Stimulated activated CD4-positive, alpha-beta T cell treated with anti-CD3 and anti-CD28 coated beads, Interleukin-15, amount 100 ng/mL, for 24 hours (primary cell): ENCODE data around the gene ELAVL1.

Source experiments
- DNase-seq: peaks from one replicate; pipeline ENCODE4 v3.0.0-alpha.2; 2020

The ELAVL1 gene

DNA sequence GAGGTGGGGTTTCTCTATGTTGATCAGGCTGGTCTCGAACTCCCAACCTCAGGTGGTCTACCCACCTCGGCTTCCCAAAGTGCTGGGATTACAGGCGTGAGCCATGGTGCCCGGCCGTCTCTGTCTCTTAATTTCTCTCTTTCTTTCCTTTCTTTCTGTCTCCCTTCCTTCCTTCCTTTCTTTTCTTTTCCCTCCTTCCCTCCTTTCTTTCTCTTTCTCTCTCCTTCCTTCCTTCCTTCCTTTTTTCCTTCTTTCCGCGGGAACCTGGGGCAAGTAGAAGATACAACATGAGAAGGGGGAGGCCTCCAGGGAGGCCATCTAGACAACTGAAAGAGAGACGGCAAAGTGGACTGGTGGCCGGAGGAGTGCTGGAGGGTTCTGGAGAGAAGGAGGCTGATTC, 15.2 kb upstream of the ELAVL1 start:
- DNase-seq, result no peak

DNA sequence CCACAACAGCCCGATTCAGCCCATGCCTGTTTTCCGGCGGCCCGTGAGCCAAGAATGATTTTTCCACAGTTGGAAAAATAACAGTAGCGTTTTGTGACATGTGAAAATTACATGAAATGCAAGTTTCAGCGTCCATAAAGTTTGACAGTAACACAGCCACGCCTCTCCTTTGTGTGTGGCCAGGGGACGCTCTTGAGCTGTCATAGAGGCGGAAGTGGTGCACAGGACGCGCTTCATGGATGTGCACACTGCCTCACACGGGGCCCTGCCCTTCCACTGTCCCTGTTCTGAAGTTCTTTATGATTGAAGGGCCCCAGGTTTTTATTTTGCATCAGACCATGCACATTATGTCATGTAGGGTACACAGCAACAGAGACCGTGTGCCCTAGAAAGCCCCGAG, 12.4 kb upstream of the ELAVL1 start:
- peak; percentile 31 for DNase-seq

DNA sequence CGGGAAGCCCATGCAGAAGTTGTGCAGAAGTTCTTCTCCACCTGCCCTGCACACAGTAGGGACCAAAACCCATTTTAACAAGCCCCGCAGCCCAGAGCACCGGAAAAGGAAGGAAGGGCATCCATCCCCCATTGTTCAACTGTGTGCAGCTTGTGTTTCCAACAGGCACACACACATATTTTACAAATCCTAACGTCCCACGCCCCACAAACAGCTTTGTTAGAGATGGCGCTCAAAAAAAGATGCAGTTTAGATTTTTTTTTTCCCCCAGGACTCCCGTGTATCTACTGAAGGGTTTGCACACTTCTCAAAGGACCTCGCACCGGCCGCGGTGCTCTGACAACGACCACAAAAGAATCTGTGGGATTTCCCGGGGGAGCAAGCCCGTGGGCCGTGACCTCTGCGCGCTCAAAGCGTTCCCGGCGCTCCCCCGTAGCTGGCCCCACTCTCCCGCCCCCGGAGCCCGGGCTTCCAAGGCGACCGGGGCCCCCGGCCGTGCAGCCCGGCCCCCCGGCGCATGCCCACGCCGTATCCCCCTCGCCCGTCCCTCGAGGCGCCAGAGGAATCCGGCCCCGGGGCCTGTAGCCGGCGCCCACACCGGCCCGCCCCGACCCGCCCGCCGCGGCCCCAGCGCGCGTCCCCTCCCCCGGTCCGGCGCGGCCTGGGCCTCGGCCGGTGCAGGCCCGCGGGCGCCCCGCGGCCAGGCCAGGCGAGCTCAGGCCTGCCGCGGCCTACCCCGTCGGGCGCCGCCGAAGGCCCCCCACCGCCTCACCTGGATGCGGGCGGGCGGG, 523 bp downstream of the ELAVL1 start:
- DNase-seq, result peak; percentile 43

DNA sequence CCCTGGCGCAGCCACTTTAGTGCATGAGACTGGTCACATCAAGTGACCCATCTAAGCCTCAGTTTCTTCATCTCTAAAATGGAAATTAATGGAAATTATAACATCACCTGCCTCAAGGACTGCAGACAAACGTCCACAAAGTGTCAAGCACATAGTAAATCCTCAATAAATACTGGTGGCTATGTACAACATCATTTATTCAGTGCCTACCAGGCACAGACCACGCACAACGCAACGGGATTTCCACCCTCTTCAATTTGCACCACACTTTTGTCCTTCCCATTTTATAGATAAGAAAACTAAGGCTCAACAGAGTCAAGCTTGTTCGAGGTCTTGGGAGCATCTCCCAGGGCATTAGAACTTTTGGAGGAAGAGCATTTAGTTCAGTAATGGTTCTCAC, 1.4 kb downstream of the ELAVL1 start:
- DNase-seq, result no peak

DNA sequence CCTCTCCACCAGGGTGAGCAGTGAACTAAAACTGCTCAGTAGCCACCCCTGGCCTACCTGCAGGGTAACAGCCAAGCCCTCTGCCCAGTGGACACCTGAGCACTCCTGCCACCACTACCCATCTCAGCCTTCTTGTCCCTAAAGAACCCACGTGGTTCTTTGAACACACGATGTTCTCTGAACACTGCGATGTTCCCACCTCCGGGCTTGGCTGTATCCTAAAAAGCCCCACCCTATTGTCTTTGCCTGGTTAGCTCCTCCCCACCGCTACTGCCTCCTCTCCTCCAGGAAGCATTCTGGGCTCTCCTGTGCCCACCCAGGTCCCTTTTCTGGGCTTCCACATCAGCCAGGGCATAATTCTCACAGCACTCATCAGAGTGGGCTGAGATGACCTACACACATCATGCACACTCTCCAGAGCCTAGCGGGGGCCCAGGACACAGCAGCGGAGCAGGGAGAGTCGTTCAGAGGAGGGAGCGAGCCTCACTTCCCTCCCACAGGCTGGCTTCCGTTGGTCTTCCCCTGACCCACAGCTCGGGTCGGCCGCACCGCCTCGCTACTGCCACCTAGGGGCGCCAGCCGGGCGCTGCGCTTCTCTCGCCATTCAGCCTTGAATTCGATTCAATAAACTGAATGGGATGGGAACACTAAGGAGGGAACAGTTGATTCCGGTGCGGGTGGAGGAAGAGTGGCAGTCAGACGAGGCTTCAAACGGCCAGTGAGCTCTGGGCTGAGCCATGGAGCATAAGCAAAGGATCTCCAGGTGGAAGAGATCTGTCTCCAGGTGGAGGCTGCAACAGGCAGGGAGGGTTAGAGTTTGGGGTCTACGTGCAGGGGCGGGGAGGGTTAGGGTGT, 3.2 kb downstream of the ELAVL1 start:
- peak; percentile 84 for DNase-seq

DNA sequence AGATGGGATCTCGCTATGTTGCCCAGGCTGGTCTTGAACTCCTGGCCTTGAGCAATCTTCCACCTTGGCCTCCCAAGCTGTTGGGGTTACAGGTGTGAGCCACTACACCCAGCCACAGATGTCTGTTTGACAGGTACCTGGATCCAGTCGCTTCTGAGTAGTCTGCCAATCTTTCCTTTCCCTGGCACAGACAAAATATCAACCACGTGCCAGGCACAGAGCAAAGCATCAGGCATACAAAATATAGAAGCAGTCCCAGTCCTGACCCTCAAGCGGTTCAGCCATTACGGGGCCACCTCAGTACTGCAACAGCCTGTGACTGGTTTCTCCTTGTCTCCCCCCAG, 3.8 kb downstream of the ELAVL1 start:
- DNase-seq, result no peak

DNA sequence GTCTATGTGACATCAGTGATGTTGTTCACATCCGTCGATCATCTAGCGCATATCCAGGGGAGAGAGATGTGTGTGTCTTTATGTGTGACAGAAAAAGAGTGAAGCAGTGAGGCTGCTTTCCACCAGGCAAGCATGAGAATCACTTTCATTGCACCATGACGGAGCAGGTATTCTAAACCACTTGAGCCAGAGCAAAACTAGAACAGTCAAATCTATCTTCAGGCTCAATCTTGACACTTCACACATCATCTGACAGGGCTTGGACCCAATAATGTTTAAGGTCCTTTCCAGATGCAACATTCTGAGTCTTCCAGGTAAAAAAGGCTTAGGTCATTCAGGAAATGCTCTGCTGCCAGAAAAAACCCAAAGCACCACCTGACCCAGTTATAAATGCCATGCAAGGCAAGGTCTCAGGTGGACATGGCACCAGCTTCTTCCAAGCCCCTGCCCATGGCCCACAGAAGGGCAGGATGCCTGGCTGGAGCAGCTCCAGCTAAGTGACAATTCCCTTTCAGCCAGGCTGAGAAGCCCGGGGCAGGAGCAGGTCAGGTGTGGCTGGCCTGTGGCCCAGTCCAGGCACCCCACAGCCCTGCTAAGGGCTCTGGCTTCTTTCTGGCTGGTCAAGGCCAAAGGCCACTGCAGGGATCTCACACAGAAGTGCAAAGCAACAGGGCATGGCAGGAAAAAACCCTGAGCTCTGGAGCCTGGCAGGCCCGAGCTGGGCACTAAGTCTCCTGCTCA, 5.0 kb downstream of the ELAVL1 start:
- DNase-seq, result no peak

DNA sequence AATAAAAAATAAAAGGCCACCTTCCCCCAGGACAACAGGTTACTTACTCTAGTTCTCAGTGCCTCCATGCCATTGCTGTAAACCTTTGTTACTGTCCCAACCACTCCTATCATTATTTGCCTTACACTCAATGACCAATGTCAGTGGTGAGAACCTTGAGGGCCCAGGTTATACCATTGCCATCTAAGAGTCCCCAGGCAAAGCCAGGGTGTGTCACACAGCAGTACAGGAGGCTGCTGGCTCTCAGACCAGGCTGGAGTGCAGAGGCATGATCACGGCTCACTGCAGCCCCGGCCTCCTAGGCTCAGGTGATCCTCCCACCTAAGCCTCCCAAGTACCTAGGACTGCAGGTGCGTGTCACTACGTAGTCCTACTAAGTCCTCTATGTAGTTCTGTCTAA, 6.1 kb downstream of the ELAVL1 start:
- no peak for DNase-seq

DNA sequence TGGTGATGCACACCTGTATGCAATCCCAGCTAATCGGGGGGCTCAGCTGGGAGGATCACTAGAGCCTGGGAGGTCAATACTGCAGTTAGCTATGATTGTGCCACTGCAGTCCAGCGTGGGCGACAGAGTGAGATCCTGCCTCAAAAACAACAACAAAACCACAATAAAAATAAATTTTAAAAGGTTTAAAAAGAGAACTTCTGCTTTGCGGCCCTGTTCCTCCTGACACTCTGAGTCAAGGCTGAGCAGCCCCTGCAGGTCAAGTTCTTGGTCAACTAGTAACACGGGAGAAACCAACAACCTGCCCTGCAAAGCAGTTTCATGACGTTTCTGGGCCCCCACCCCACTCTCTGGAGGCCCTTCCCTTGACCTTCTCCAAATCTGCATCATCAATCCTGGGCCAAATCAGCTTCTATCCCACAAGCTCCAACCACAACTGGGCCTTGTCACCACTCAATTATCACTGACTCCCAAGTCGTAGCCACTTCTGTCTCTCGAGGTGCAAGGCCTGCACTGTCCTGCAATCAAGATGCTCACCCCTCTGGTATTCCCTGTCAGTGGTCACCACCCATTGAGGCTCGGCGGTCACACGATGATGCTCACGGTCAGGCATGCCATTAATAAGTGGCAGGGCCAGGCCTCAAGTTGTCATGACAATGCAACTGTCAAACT, 7.5 kb downstream of the ELAVL1 start:
- no peak for DNase-seq

DNA sequence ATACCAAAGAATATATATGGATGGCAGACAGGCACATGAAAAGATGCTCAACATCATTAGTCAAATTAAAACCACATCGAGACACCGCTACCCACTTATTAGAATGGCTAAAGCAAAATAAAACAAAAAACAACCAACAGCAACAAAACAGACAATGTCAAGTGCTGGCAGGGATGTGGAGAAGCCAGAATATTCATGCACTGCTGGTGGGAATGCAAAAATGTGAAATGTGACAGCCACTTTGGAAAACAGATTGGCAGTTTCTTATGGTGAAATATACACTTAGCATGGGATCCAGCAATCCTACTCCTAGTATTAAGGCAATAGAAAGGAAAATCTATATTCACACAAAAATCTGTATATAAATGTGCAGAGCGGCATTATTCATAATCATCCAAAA, 8.6 kb downstream of the ELAVL1 start:
- DNase-seq, result no peak

DNA sequence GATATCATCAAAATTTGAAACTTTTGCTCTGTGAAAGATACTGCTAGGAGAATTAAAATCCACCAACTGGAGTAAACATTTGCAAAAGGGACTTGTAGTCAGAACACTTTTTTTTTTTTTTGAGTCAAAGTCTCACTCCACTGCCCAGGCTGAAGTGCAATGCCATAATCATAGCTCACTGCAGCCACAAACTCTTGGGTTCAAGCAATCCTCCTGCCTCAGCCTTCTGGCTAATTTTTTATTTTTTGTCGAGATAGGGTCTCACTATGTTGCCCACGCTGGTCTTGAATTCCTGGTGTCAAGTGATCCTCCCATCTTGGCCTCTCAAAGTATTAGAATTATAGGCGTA, 9.7 kb downstream of the ELAVL1 start:
- DNase-seq, result no peak

DNA sequence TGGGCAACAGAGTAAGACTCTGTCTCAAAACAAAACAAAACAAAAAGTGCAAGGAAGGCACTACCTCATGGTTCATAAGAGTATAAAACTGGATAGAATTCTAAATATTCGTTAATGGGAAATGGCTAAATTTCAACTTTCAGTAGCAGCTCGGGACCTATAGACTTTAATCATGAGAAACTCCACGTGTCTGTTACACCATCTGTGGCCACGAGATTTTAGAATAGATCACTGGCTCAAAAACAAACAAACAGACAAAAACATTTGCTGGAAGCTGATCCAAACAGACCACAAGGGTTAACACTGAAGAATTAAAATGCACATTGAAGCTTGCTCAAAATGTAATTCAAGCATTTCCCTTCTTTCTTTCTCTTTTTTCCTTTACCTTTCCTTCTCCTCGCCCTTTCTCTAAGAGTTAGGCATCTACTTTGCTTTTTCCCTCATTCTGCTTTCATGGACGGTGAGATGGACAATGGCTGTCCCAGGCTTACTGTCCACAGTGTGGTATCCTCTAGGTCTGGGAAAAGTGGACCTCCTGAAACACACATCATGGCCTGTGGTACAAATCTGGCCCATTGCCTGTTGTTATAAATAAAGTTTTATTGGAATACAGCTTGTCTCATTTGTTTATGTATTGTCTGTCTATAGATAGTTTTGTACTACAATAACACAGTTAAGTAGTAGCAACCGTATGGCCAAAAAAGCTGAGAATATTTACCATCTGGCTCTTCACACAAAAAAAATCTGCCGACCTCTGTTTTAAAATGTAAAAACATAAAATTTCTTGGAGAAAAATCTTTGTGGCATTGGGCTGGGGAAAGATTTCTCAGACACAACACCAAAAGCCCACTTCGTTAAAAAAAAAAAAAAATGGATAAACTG, 10.3 kb downstream of the ELAVL1 start:
- DNase-seq, result no peak

DNA sequence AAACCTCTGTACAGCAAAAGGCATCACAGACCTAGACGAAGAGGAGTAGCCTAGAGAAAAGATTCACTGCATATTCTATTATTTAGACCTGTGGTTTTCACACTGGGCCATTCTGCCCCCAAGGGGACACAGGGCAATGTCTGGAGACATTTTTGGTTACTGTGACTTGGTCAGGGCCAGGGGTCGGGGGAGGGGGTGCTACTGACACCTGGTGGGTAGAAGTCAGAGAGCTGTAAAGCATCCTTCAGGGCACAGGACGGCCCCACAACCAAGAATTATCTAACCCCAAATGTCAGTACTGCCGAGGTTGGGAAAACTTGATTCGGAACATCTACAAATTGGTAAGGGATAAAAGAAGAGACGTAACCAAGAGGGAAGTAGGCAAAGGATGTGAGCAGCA, 11.3 kb downstream of the ELAVL1 start:
- DNase-seq, result no peak

DNA sequence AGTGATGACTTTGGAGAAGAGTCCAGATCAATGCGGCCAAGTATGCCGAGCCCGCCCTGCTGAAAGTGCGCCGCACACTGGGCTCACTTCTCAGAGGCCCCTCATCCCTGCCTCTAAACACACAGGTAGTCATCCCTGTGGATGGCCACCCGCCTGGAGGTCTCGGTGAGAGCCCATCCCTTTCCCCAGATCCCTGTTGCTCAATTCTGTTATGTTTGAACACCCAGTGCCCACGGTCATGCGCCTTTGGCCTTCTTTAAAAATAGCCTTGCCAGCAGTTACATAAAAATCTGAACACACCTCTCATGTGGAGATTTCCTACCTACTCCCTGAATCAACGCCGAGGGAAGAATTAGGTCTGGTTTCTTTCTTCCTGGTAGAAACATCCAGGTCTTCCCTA, 11.9 kb downstream of the ELAVL1 start:
- DNase-seq, result no peak

DNA sequence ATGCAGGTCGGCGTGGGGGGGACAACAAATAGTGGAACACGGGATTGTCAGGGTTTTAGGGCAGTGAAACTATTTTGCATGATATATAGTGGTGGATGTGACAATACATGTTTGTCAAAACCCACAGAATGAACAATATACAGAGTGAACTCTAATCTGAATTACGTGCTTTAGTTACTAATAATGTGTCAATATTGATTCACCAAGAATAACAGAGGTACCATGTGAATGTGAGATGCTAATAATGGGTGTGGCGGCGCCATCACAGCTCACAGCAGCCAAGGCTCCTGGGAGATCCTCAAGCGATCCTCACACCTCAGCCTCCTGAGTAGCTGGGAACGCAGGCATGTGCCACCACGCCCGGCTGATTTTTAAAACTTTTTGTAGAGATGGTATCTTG, 12.9 kb downstream of the ELAVL1 start:
- no peak for DNase-seq

DNA sequence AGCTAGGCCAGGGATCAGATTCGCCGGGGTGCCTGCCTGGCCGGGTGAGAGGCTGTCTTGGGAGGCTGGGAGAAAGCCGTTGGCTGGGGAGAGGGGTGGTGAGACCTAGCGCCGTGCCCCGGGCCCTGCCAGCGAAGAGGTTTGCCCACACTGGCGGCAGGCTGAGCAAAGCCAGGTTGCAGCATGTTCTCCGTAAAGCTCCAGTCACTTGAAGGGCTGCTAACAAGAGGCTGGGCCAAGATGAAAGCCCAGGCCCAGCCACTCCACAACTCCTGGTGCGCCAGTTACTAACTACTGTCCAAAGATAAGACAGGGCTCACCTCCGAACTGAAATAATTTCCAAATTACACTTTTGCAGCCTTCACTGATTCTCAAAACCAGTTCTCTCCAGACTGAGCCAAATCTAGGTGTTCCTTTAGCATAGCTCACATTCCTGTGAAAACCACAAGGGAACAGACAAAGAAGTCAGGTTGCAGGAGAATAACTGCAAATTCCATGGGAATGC, 16.3 kb downstream of the ELAVL1 start:
- DNase-seq, result no peak

DNA sequence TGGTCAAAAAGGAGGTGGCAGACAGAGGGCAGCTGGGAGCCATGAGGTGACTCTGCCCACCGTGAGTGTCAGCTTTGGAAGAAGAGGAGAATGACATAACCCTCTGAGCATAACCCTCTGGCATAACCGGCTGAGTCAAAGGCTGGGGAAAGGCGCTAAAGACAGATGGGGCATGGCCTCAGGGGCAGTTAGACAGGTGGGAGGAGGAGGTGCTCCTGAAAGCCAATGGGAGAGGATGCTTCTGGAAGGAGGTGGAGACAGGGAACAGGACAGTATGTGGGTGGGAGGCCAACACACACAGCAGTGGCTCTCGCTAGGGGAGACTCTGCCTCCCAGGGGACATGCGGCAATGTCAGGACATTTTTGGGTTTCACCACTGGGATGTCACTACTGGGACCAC, 17.1 kb downstream of the ELAVL1 start:
- no peak for DNase-seq

DNA sequence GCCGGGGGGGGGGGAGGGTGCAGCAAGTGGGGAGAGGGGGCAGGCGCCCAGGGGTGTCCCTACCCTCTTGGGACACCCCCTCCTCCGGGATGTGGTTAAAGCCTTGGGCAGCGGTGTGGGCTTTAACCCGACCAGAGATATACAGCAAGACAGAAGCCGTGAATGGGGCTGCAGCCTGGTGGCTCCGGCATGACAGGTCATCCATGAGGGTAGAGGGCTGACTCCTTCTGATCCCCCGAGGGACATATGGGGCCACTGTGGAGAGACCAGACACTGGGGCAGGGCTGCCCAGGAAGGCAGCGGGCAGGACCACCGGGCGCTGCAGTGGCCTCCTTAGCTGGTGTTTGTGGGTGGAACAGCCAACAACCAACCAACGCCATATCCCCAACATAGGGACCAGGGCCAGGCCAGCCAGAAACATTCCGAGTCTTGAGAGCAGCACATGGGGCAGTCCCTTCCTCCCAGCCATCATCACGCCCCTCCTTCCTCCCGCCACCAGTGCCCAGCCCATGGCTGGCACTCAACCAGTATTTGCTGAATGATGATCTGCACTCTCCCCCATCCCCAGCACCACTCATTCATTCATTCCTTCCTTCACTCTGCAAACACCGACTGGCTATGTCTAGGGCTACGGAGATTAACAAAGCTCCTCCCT, 18.2 kb downstream of the ELAVL1 start:
- no peak for DNase-seq

DNA sequence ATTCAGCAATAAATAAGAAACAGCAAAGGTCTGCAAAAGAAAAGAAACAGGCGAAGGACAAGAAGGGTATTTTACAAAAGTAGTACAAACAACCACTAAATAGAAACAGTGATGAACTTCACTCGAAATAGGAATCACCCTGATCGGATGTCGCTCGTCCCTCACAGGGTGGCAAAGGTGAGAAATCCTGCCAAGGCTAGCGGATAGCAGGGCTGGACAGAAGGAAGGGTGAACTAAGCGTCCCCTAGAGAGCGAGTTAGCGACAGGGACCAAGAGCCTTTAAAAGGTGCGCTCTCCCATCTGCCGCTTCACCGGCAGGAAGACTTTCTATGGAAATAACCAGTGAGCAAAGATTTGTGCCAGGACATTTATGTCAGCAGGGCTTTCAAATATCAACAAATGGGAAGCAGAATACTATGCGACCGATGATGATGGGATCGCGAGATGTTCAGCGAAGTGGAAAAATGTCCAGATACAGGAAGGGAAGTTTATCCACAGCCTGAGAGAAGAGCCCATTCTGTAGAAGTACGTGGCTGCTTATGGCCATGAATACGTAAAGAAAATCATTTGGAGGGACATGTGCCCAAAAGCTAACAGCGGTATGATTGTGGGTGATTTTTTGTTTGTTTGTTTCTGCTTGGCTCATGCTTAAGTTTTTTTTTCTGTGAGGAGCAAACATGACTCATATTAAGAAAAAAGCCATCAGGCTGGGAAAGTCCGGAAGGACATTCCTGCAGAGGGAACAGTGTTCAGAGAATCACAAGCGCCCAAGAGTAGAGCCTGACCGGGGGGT, 18.9 kb downstream of the ELAVL1 start:
- no peak for DNase-seq

DNA sequence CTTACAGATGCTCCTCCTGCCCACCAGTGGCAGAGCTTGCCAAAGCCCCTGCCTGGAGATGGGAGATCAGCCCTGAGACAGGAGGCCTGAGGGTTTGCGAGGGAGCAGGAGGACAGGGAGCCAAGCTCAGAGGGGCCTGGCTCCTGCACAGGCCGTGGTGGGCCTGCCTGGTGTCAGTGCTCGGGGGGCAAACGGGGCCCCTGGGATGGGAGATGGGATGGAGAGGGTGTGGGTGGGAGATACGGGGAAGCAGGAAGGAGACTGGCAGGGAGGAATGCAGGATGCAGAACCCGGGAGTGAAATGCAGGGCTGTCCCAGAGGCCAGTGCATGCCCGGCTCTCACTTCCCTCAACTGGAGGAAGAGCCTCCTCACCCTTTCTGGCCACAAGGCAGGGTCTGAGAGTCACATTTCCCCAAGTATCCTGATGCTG, 19.9 kb downstream of the ELAVL1 start:
- DNase-seq, result no peak
